Body of pancreas (tissue), 4 donors: ENCODE results near the gene ULK3. TPM values are rescaled to one million over a fixed set of nuclear protein-coding genes. Genes with fewer than 3 reads are reported as not detected.

Experiments used
- ATAC-seq: fragments of 150-250 bp; one replicate; pipeline ENCODE4 v1.9.1; 2016
- DNase-seq, 4 donors: peaks; one replicate each; pipeline ENCODE4 v3.0.0-alpha.2; 2019
- H3K27ac ChIP-seq, 4 donors: fragments of 200-600 bp; sonication (generic); 1 replicate in 3 of 4; 2 replicates in 1 of 4; pipeline versions ENCODE4 v1.5.1 to v1.6.1; 2016 to 2019; ENCODE audit warnings: mild to moderate bottlenecking in 1 of 4, mixed read lengths in 1 of 4, moderate library complexity in 1 of 4
- H3K27me3 ChIP-seq, 2 donors: fragments of 200-600 bp; sonication (generic); one replicate each; pipeline ENCODE4 v1.6.0; 2016; ENCODE audit warnings: mild to moderate bottlenecking in 1 of 2
- H3K36me3 ChIP-seq, 2 donors: fragments of 200-600 bp; sonication (generic); replicated peaks in 1 of 2; 2 replicates each; pipeline ENCODE4 v1.5.1; 2016; ENCODE audit warnings: low read depth in 2 of 2; ENCODE audit not compliant: insufficient read depth in 1 of 2
- H3K4me1 ChIP-seq: fragments of 200-600 bp; sonication (generic); one replicate; pipeline ENCODE4 v1.6.0; 2016
- H3K4me3 ChIP-seq, 2 donors: fragments of 200-600 bp; sonication (generic); 1 replicate in 1 of 2; 2 replicates in 1 of 2; pipeline ENCODE4 v1.5.1; 2016 to 2019
- H3K9me3 ChIP-seq, 3 donors: fragments of 200-600 bp; sonication (generic); 1 replicate in 2 of 3; 2 replicates in 1 of 3; pipeline ENCODE4 v1.5.1; 2016
- POLR2A ChIP-seq, 3 donors: fragments of 450-650 bp; IDR thresholded peaks; one replicate each; pipeline ENCODE4 v1.6.1; 2016; ENCODE audit warnings: antibody characterized with exemption in 3 of 3, mild to moderate bottlenecking in 2 of 3
- WGBS, 2 donors: methylation state at CpG; one replicate each; pipeline ENCODE4 v1.1.5; 2017; 5-methylcytosine and 5-hydroxymethylcytosine counted together
- intact Hi-C: fragments of 100-400 bp; cut with DNase I; formaldehyde crosslinking; loops from one replicate; pipeline ENCODE4 v1.15.1; 2023
- total RNA-seq, 2 donors: library from RNA; depleted of rRNA; stranded (reverse); fragments of >200 nt; gene quantifications; one replicate each; pipeline ENCODE4 v1.1.0, GENCODE V29; 2016
- TF ChIP-seq, protein P1 (sequence below), 7 experiments: fragments of 450-650 bp in 4 of 7; fragments of 200-600 bp in 3 of 7; sonication (generic) in 3 of 7; IDR thresholded peaks; one replicate each; pipeline ENCODE4 v1.5.1; 2016 to 2019; ENCODE audit warnings: antibody characterized with exemption in 7 of 7

ULK3 gene
- total RNA-seq, 2 donors from 2014 or later, result 74.2 to 76.3 TPM

DNA sequence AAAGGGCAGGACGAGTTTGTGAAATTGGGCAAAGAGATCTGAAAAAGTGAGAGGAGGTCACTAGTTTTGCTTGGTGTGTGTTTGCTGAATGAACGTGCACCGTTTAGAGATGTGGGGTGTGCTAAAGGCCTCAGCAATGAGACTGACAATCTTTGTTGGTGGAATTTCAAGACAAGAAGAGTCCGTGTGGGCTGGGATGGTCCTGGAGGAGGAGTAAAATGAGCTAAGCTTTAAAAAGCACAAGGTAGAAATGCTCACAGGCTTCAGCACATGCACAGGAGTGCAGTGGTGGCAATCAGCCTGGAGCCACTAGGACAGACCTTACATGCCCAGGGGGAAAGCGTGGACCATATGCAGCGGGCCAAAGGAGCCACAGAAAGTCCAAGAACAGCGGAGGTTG, 18.0 kb downstream of the ULK3 start:
- Histone ChIP-seq H3K4me3 (no peak overlapping the region), H3K27me3 (peaks cover 0 to 18% of the 10 kb centered on the region in 2 donors), H3K9me3 (no peaks in the 10 kb centered on the region), H3K36me3 (no peaks in the 10 kb centered on the region), H3K27ac (no peak overlapping the region), H3K4me1 (peaks cover 6% of the 10 kb centered on the region)
- intact Hi-C loops, result no loop called here
- WGBS, 2 donors, result 71 to 73% methylated on average over 7 of the region's 7 CpGs
- DNase-seq (no peak), ATAC-seq (no peak)
- TF ChIP-seq POLR2A (IDR thresholded peaks at IDR 0.05), result no peak
- TF ChIP-seq, protein P1, sequence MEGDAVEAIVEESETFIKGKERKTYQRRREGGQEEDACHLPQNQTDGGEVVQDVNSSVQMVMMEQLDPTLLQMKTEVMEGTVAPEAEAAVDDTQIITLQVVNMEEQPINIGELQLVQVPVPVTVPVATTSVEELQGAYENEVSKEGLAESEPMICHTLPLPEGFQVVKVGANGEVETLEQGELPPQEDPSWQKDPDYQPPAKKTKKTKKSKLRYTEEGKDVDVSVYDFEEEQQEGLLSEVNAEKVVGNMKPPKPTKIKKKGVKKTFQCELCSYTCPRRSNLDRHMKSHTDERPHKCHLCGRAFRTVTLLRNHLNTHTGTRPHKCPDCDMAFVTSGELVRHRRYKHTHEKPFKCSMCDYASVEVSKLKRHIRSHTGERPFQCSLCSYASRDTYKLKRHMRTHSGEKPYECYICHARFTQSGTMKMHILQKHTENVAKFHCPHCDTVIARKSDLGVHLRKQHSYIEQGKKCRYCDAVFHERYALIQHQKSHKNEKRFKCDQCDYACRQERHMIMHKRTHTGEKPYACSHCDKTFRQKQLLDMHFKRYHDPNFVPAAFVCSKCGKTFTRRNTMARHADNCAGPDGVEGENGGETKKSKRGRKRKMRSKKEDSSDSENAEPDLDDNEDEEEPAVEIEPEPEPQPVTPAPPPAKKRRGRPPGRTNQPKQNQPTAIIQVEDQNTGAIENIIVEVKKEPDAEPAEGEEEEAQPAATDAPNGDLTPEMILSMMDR (IDR thresholded peaks at IDR 0.05), result no peak

DNA sequence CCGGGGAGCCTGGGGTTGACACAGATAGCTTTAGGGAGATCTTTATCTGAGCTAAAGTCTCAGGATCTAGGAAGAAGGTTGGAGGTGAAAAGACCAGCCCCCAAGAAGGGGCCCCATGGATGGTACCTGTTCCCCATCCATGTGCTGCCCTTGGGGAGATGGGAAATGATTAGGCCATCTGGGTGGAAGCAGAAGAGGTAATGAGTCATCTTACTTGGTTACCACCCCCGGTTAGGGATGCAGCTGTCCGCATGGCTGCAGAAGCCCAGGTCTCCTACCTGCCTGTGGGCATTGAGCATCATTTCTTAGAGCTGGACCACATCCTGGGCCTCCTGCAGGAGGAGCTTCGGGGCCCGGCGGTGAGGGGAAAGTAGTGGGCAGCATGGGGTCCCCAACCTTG, 19.6 kb downstream of the ULK3 start:
- no peak overlapping the region for H3K4me3 ChIP-seq
- DNase-seq (no peak), ATAC-seq (no peak)
- H3K27ac ChIP-seq, result no peak overlapping the region
- peaks cover 6% of the 10 kb centered on the region for H3K4me1 ChIP-seq
- peaks cover 0 to 17% of the 10 kb centered on the region in 2 donors for H3K27me3 ChIP-seq
- 55 to 62% methylated on average over 3 to 6 of the region's 6 CpGs for WGBS, 2 donors
- H3K36me3 ChIP-seq, result no peaks in the 10 kb centered on the region
- intact Hi-C loops, result no loop called here
- no peaks in the 10 kb centered on the region for H3K9me3 ChIP-seq
- TF ChIP-seq, protein P1 (IDR thresholded peaks at IDR 0.05), result no peak
- no peak for TF ChIP-seq POLR2A (IDR thresholded peaks at IDR 0.05)

DNA sequence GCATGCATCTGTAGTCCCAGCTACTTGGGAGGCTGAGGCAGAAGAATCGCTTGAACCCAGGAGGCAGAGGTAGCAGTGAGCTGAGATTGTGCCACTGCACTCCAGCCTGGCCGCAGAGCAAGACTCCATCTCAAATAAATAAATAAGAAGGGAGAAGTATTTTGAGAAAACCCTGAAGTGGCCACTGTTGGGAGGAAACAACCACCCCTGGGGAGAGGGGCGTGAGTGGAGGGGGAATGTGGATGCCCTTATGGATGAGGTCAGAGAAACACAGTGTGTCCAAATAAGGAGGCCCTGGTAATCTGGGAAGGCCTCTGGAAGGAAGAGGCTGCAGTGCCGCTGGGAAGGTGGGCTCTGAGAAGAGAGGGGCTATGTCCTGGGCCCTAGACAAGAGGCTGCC, 20.7 kb downstream of the ULK3 start:
- Histone ChIP-seq H3K4me1 (peaks cover 6% of the 10 kb centered on the region), H3K27ac (no peak overlapping the region), H3K36me3 (no peaks in the 10 kb centered on the region), H3K9me3 (no peaks in the 10 kb centered on the region), H3K4me3 (no peak overlapping the region), H3K27me3 (peaks cover 0 to 6% of the 10 kb centered on the region in 2 donors)
- intact Hi-C loops, result no loop called here
- 82 to 84% methylated on average over 4 of the region's 4 CpGs for WGBS, 2 donors
- ATAC-seq (no peak), DNase-seq (no peak)
- TF ChIP-seq POLR2A (IDR thresholded peaks at IDR 0.05), result no peak
- TF ChIP-seq, protein P1 (IDR thresholded peaks at IDR 0.05), result no peak

DNA sequence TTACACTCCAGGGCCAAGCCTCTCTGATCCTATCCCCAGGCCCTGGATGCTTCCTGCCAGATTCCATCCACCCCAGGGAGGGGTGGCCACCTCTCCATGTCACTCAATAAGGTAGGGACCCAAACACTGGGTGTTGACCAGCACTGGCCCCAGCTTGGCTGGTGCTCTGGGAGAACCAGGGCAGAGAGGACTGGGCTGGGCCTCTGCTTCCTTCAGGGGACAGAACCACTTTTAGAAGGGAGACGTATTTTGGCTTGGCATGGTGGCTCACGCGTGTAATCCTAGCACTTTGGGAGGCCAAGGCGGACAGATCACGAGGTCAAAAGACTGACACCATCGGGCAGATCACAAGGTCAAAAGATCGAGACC, 21.2 kb downstream of the ULK3 start:
- ATAC-seq, result no peak
- H3K9me3 ChIP-seq, result no peaks in the 10 kb centered on the region
- H3K27ac ChIP-seq, result no peak overlapping the region
- DNase-seq, result no peak
- peaks cover 3% of the 10 kb centered on the region for H3K4me1 ChIP-seq
- intact Hi-C loops, result no loop called here
- H3K4me3 ChIP-seq, result no peak overlapping the region
- H3K27me3 ChIP-seq, result peaks cover 0 to 2% of the 10 kb centered on the region in 2 donors
- no peaks in the 10 kb centered on the region for H3K36me3 ChIP-seq
- TF ChIP-seq POLR2A (IDR thresholded peaks at IDR 0.05), result no peak
- TF ChIP-seq, protein P1 (IDR thresholded peaks at IDR 0.05), result no peak
- WGBS, 2 donors, result 77 to 89% methylated on average over 6 to 7 of the region's 7 CpGs

DNA sequence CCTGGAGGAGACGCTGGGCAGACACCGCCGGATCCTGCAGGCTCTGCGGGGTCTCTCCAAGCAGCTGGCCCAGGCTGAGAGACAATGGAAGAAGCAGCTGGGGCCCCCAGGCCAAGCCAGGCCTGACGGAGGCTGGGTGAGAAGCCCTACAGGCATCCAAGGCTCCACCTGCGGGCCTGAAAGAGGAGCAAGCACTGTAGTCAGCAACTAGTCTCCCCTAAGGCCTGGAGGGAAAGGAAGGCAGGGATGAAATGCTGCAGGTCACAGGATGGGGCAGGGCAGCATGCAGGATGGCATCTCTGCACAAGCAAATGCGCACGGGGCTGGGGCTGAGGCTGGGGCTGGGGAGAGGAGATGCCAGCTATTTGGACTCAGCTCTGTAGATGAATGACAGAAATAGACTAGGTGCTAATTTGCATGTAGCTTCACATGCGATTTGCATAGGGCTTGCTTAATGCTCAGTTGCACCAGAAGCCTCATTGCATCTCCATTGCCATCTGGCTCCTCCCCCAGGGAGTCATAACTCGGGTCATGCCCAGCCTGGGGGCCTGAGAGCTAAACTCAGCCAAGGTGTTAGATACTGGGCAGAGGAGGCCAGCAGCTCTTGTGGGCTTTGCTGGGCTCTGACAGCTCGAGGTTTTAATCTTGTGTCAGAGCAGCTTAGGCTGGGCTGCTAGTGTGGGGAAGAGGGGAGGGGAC, 21.7 kb downstream of the ULK3 start:
- TF ChIP-seq POLR2A (IDR thresholded peaks at IDR 0.05), result no peak
- TF ChIP-seq, protein P1 (IDR thresholded peaks at IDR 0.05), result no peak
- Histone ChIP-seq H3K4me1 (no peaks in the 10 kb centered on the region), H3K27me3 (no peaks in the 10 kb centered on the region), H3K4me3 (no peak overlapping the region), H3K9me3 (no peaks in the 10 kb centered on the region), H3K36me3 (no peaks in the 10 kb centered on the region), H3K27ac (no peak overlapping the region)
- ATAC-seq, result no peak
- no peak for DNase-seq
- 60 to 69% methylated on average over 9 to 11 of the region's 11 CpGs for WGBS, 2 donors
- intact Hi-C loops, result no loop called here
